ENCODE measurements around the gene MT3.

Gene MT3

GRCh38 chr16:56561126-56561525, 28.2 kb upstream of the MT3 start:
- DNase-seq (ENCODE audit: low spot score): no peak
- in situ Hi-C loops (cut with MboI; ENCODE audit: low sequenced_read_pairs, unreplicated experiment): no loop called here
- TF ChIP-seq, protein P1, sequence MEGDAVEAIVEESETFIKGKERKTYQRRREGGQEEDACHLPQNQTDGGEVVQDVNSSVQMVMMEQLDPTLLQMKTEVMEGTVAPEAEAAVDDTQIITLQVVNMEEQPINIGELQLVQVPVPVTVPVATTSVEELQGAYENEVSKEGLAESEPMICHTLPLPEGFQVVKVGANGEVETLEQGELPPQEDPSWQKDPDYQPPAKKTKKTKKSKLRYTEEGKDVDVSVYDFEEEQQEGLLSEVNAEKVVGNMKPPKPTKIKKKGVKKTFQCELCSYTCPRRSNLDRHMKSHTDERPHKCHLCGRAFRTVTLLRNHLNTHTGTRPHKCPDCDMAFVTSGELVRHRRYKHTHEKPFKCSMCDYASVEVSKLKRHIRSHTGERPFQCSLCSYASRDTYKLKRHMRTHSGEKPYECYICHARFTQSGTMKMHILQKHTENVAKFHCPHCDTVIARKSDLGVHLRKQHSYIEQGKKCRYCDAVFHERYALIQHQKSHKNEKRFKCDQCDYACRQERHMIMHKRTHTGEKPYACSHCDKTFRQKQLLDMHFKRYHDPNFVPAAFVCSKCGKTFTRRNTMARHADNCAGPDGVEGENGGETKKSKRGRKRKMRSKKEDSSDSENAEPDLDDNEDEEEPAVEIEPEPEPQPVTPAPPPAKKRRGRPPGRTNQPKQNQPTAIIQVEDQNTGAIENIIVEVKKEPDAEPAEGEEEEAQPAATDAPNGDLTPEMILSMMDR (IDR thresholded peaks at IDR 0.05; ENCODE audit: borderline replicate concordance, control extremely low read depth, extremely low read depth, insufficient read depth, missing control alignments): no peak

DNA sequence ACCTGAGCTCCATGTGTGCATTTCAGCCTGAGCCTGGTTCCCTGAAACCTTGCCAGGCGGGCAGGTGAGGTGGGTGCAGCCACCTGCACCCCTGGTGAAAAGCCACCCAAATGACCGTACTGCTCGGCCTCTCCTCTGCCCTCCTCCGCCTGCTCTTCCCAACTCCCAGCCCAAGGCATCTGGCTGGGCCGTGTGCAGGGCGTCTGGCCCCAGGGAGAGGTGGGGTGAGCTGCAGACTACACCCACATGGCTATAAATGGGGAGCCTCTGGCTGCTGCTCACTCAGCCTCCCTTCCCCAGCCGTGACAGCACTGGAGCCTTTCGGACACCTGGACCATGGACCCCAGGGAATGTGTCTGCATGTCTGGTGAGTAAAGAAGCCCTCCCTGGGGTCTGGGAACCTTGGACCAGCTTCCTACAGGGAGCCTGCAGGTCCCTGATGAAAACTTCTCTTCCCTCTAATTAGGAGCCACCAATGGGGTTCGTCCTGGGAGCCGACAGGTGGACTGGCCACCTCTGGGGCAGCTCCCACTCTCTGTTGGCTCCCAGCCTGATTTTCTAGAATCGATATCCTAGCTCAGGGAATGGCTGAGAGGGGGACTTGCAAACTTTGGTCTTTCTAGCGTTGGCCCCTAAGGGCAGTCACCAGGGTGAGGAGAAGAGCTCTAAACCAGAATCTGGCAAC, 24.4 kb upstream of the MT3 start, which contains the start of gene MT4:
Gene MT4, plus strand, starts transcription at position 281 of the 685 bp plus-strand sequence. Its CDS starts 56 bp downstream, at position 337.
- TF ChIP-seq, protein P1 (IDR thresholded peaks at IDR 0.05; ENCODE audit: borderline replicate concordance, control extremely low read depth, extremely low read depth, insufficient read depth, missing control alignments): no peak
- in situ Hi-C loops (cut with MboI; ENCODE audit: low sequenced_read_pairs, unreplicated experiment): no loop called here
- DNase-seq (ENCODE audit: low spot score): no peak

DNA sequence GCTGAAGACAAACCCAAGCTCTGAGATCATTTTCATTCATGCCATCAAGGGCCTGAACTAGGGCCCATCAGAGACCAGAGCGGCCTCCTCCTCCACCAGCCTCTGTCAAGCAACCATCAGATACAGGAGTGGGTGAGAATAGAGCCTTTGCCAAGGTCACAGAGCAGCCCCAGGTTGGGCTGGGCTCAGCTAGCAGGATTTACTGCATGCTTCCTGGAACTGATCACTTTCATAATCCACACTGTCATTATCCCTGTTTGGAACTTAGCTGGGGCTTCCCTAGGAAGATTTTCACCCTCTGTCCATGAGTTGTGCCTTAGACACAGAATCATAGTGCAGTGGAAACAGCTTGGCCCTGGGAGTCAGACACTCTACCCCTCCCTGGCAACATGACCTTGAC, 19.4 kb upstream of the MT3 start:
- in situ Hi-C loops (cut with MboI; ENCODE audit: low sequenced_read_pairs, unreplicated experiment): loop anchor here (10.0 kb wide), 1 partner anchor 135 kb away; no protein-coding TSS in a partner anchor
- TF ChIP-seq, protein P1 (IDR thresholded peaks at IDR 0.05; ENCODE audit: borderline replicate concordance, control extremely low read depth, extremely low read depth, insufficient read depth, missing control alignments): no peak
- no peak for DNase-seq (ENCODE audit: low spot score)

GRCh38 chr16:56571525-56571924, 17.8 kb upstream of the MT3 start:
- in situ Hi-C loops (cut with MboI; ENCODE audit: low sequenced_read_pairs, unreplicated experiment): loop anchor here (10.0 kb wide), 1 partner anchor 133 kb away; no protein-coding TSS in a partner anchor
- no peak for DNase-seq (ENCODE audit: low spot score)
- TF ChIP-seq, protein P1 (IDR thresholded peaks at IDR 0.05; ENCODE audit: borderline replicate concordance, control extremely low read depth, extremely low read depth, insufficient read depth, missing control alignments): no peak

DNA sequence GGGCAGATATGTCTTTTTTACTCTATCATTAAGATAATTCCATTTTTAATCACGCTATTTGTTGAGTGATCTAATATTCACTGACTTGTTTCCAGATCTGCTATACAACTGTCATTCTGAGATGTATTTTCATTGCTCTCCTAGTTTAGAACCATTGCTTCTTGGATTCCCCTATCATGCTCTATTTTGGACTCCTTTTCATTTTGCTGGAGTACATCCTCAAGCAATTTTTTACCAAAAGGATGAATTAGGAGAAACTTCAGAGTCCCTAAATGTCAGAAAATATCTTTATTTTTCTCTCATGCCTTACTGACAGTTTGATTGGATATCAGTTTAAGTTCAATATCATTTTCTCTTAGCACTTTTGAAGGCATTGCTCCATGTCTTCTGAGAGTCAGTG, 14.7 kb upstream of the MT3 start:
- DNase-seq (ENCODE audit: low spot score): no peak
- TF ChIP-seq, protein P1 (IDR thresholded peaks at IDR 0.05; ENCODE audit: borderline replicate concordance, control extremely low read depth, extremely low read depth, insufficient read depth, missing control alignments): no peak
- in situ Hi-C loops (cut with MboI; ENCODE audit: low sequenced_read_pairs, unreplicated experiment): loop anchor here (10.0 kb wide), 1 partner anchor 130 kb away; no protein-coding TSS in a partner anchor

DNA sequence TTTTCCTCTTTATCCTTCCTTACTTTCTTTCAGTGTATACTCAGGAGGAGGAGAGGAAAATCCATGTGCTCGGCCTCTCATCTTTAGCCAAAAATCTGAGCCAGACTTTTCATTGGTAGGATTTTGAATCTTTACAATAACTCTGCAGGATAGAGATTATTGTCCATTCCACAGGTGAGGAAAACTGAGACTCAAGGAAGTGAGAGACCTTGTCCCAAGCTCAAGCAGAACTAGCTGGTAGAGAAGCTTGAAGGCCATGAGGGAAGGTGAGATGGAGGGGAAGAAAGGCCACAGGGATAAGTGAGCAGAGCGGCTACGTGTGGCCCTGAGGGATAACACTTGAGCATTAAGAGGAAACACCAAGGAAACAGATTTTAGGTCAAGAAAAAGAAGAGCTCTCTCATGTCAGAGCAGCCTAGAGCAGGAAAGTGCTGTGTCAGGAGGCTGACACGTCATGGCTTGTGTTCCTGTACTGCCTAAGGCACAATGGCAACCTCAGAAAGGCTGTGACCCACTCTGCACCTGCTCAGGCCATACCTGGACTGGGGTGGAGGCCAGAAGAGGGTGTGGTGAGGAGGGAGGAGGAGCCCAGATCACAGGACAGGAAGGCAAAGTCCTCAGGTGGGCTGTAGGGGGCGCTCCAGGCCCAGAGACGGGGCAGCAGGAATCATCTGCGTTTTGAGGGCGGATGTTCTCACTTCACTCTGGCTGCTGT, 12.6 kb upstream of the MT3 start:
- in situ Hi-C loops (cut with MboI; ENCODE audit: low sequenced_read_pairs, unreplicated experiment): loop anchor here (10.0 kb wide), 1 partner anchor 128 kb away; no protein-coding TSS in a partner anchor
- TF ChIP-seq, protein P1 (IDR thresholded peaks at IDR 0.05; ENCODE audit: borderline replicate concordance, control extremely low read depth, extremely low read depth, insufficient read depth, missing control alignments): peak; percentile 73
- DNase-seq (ENCODE audit: low spot score): peak; percentile 85

Measured in GM13976 (cell line).